GM23338 (cell line): ENCODE results near the gene LRRC73. TPM values are rescaled to one million over a fixed set of nuclear protein-coding genes. Genes with fewer than 3 reads are reported as not detected.

ENCODE experiments used
- ATAC-seq: fragments of 200-7000 bp; cut with Tn5 transposase; 3 replicates; pipeline ENCODE4 v1.9.1; 2020
- DNase-seq: peaks from one replicate; pipeline ENCODE4 v3.0.0-alpha.2; 2015; ENCODE audit warnings: low spot score
- H2AFZ ChIP-seq: fragments of 200-600 bp; sonication (generic); 2 replicates; pipeline ENCODE4 v1.8.0; 2016; ENCODE audit warnings: antibody characterized with exemption, mild to moderate bottlenecking, moderate library complexity
- H3F3A ChIP-seq: fragments of 200-600 bp; sonication (generic); replicated peaks from 2 replicates; pipeline ENCODE4 v1.8.0; 2017; ENCODE audit warnings: antibody characterized with exemption, mixed run types, low read depth
- H3K27ac ChIP-seq: fragments of 200-600 bp; sonication (generic); 2 replicates; pipeline ENCODE4 v1.6.1; 2016; ENCODE audit warnings: low read depth
- H3K27me3 ChIP-seq: fragments of 200-600 bp; sonication (generic); 2 replicates; pipeline ENCODE4 v1.8.0; 2016; ENCODE audit warnings: mild to moderate bottlenecking, mixed run types, moderate library complexity; ENCODE audit not compliant: insufficient read depth
- H3K36me3 ChIP-seq: fragments of 200-600 bp; sonication (generic); 2 replicates; pipeline ENCODE4 v1.8.0; 2016; ENCODE audit warnings: mild to moderate bottlenecking; ENCODE audit not compliant: insufficient read depth
- H3K4me1 ChIP-seq: fragments of 200-600 bp; sonication (generic); 2 replicates; pipeline ENCODE4 v1.8.0; 2016; ENCODE audit warnings: mild to moderate bottlenecking, moderate library complexity; ENCODE audit not compliant: insufficient read depth
- H3K4me2 ChIP-seq: fragments of 200-600 bp; sonication (generic); 2 replicates; pipeline ENCODE4 v1.7.1; 2017; ENCODE audit warnings: mixed run types
- H3K4me3 ChIP-seq: fragments of 200-600 bp; sonication (generic); 2 replicates; pipeline ENCODE4 v1.6.1; 2016; ENCODE audit warnings: mixed run types
- H3K79me2 ChIP-seq: fragments of 200-600 bp; sonication (generic); replicated peaks from 2 replicates; pipeline ENCODE4 v1.8.0; 2017; ENCODE audit warnings: mild to moderate bottlenecking; ENCODE audit not compliant: insufficient read depth
- H3K9me2 ChIP-seq: fragments of 200-600 bp; sonication (generic); 2 replicates; pipeline ENCODE4 v1.8.0; 2017; ENCODE audit not compliant: insufficient read depth
- H4K20me1 ChIP-seq: fragments of 200-600 bp; sonication (generic); replicated peaks from 2 replicates; pipeline ENCODE4 v1.8.0; 2017; ENCODE audit warnings: mild to moderate bottlenecking; ENCODE audit not compliant: insufficient read depth
- H3K27ac Mint-ChIP-seq: 2 replicates; pipeline ENCODE4 v1.8.0; 2020; ENCODE audit warnings: inconsistent platforms, mild to moderate bottlenecking, moderate library complexity, mixed read lengths
- H3K27me3 Mint-ChIP-seq: 3 replicates; pipeline ENCODE4 v1.8.0; 2022; ENCODE audit warnings: low read depth, mild to moderate bottlenecking, moderate library complexity, mixed read lengths, inconsistent platforms; ENCODE audit not compliant: insufficient read depth, poor library complexity
- H3K36me3 Mint-ChIP-seq: 3 replicates; pipeline ENCODE4 v1.8.0; 2021; ENCODE audit warnings: low read depth, mild to moderate bottlenecking, inconsistent platforms, moderate library complexity, mixed read lengths
- H3K4me1 Mint-ChIP-seq: 3 replicates; pipeline ENCODE4 v1.8.0; 2020; ENCODE audit warnings: mild to moderate bottlenecking, inconsistent platforms, mixed read lengths
- H3K4me3 Mint-ChIP-seq: 3 replicates; pipeline ENCODE4 v1.8.0; 2021; ENCODE audit warnings: moderate library complexity, mild to moderate bottlenecking, inconsistent platforms, mixed read lengths
- H3K9me3 Mint-ChIP-seq: 3 replicates; pipeline ENCODE4 v1.8.0; 2020; ENCODE audit warnings: moderate library complexity, mild to moderate bottlenecking, inconsistent platforms, mixed read lengths
- JUNB ChIP-seq: IDR thresholded peaks from one replicate; pipeline ENCODE4 v1.6.1; 2016; ENCODE audit warnings: antibody characterized with exemption; ENCODE audit not compliant: unreplicated experiment
- STAT1 ChIP-seq: IDR thresholded peaks from one replicate; pipeline ENCODE4 v1.6.1; 2016; ENCODE audit warnings: antibody characterized with exemption; ENCODE audit not compliant: unreplicated experiment
- ZNF331 ChIP-seq: fragments of 250-450 bp; sonication (Bioruptor Pico); IDR thresholded peaks from 2 replicates; pipeline ENCODE4 v1.5.0; 2020; ENCODE audit warnings: low read depth, mild to moderate bottlenecking, moderate library complexity
- ZNF462 ChIP-seq: fragments of 250-450 bp; sonication (Bioruptor Pico); IDR thresholded peaks from 2 replicates; pipeline ENCODE4 v1.5.0; 2020; ENCODE audit warnings: mild to moderate bottlenecking, moderate library complexity
- polyA plus RNA-seq: library from polyadenylated mRNA; unstranded; fragments of >200 nt; fragmentation: Nextera tagmentation; extraction: Ambion mirVana; gene quantifications from 2 replicates; pipeline ENCODE4 v1.2.1, GENCODE V29; 2016
- total RNA-seq: library from RNA; depleted of rRNA; stranded (reverse); fragments of >200 nt; shearing (Covaris generic); gene quantifications from 2 replicates; pipeline ENCODE4 v1.2.3, GENCODE V29; 2014
- TF ChIP-seq, protein P1 (sequence below), 2 experiments: fragments of 200-600 bp in 1 of 2; sonication (generic) in 1 of 2; conservative IDR thresholded peaks; 2 replicates each; pipeline versions ENCODE4 v1.5.1 to v1.6.1; 2016 to 2017; ENCODE audit warnings: antibody characterized with exemption in 2 of 2, low read depth in 2 of 2, mild to moderate bottlenecking in 2 of 2, moderate library complexity in 1 of 2

LRRC73 gene
- total and polyA plus RNA-seq, 2 experiments from 2014 or later = 0.26 to 0.59 TPM

- no peak for TF ChIP-seq ZNF462 (CRISPR knock-in tag)
- TF ChIP-seq, protein P1, sequence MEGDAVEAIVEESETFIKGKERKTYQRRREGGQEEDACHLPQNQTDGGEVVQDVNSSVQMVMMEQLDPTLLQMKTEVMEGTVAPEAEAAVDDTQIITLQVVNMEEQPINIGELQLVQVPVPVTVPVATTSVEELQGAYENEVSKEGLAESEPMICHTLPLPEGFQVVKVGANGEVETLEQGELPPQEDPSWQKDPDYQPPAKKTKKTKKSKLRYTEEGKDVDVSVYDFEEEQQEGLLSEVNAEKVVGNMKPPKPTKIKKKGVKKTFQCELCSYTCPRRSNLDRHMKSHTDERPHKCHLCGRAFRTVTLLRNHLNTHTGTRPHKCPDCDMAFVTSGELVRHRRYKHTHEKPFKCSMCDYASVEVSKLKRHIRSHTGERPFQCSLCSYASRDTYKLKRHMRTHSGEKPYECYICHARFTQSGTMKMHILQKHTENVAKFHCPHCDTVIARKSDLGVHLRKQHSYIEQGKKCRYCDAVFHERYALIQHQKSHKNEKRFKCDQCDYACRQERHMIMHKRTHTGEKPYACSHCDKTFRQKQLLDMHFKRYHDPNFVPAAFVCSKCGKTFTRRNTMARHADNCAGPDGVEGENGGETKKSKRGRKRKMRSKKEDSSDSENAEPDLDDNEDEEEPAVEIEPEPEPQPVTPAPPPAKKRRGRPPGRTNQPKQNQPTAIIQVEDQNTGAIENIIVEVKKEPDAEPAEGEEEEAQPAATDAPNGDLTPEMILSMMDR (conservative IDR thresholded peaks at IDR 0.05; ENCODE audit: low read depth in 2 of 2) = no peak
Observed at GRCh38 chr6:43494321-43494720, 15.8 kb downstream of the LRRC73 start (continued).

- H3K4me1 ChIP-seq = peaks cover 16% of the 10 kb centered on the region
- no peak overlapping the region for H2AFZ ChIP-seq
- H3K27ac ChIP-seq = no peak overlapping the region
- H3K27me3 ChIP-seq = no peaks in the 10 kb centered on the region
- DNase-seq (no peak), ATAC-seq (no peak)
- no peaks in the 10 kb centered on the region; the same call in 1 of the 2 replicates for H3K36me3 ChIP-seq
- no peak overlapping the region for H3K4me2 ChIP-seq
- no peak overlapping the region for H3K27ac Mint-ChIP-seq
- peaks cover 10% of the 10 kb centered on the region for H4K20me1 ChIP-seq
- no peaks in the 10 kb centered on the region for H3K9me2 ChIP-seq
- peaks cover 39% of the 10 kb centered on the region for H3K4me1 Mint-ChIP-seq
- peaks cover 39% of the 10 kb centered on the region for H3K79me2 ChIP-seq
- no peak overlapping the region; the same call in 2 of the 3 replicates for H3K4me3 Mint-ChIP-seq
- peaks cover 7% of the 10 kb centered on the region for H3K27me3 Mint-ChIP-seq
- no peaks in the 10 kb centered on the region for H3F3A ChIP-seq
- H3K4me3 ChIP-seq = no peak overlapping the region
- H3K9me3 Mint-ChIP-seq = no peaks in the 10 kb centered on the region
- peaks cover 10% of the 10 kb centered on the region for H3K36me3 Mint-ChIP-seq
- TF ChIP-seq ZNF462 (CRISPR knock-in tag) = no peak
- TF ChIP-seq JUNB = no peak
- no peak for TF ChIP-seq STAT1
- no peak for TF ChIP-seq ZNF331
Observed at GRCh38 chr6:43493833-43494232, 16.3 kb downstream of the LRRC73 start.
